SIG-M5 treated with dmso at 0.1 percent for 504 hours (cell line): Measurements from ENCODE around the gene KAT6B.
"Not testable (repeated sequence)": the region's sequence is repeated elsewhere in the genome, so short reads cannot be mapped to it uniquely, and the experiment has no call there.

ENCODE experiments used
- DNase-seq: peaks from one replicate; lab custom pipeline; 2025; ENCODE audit not compliant: unreplicated experiment; lab: John Stamatoyannopoulos, UW

KAT6B gene

GRCh38 chr10:74856940-74857339 lies 30.5 kb downstream of the KAT6B start:
- DNase-seq: no peak

GRCh38 chr10:74857586-74857985 lies 31.2 kb downstream of the KAT6B start:
- DNase-seq: no peak

GRCh38 chr10:74859546-74859945 lies 33.1 kb downstream of the KAT6B start:
- DNase-seq: no peak

DNA sequence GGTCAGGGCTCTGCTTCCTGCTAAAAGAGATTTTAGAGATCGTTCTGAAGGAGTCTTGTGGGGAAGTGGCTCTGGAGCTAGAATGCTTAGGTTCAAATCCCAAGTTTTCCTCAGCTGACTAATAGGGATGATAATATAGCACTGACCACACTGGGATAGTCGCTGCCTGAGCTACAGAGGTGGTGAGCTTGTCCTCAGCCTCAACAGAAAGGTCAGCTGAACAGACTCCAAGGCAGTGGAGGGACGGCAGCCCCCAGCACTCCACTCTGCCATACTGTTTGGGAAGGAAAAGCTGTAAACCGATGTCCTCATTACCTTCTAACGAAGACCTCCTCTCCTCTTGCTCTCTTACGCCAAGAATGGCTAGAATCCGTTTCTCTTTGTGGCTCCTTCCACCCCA lies 36.2 kb downstream of the KAT6B start:
- DNase-seq: no peak

- peak; percentile 6 for DNase-seq
Measured at GRCh38 chr10:74863551-74863950, 37.2 kb downstream of the KAT6B start.

DNA sequence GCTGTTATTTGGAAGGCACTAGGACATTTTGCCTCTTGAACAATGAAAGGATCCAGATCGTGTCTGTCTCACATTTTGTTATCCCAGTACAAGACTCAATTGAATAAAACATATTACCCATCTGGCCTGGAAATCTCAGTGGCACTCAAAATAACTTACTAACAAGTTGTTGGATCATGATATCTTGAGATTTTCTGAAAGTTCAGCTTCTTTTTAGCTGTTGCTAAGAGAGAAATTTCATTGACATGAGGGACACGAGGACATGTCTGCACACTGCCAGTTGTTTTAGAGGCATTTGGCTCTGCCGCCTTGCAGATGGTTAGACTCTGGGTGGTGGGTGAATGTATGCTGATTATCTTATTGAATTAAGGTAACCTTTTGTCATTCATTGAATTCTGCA lies 41.0 kb downstream of the KAT6B start:
- no peak for DNase-seq

DNA sequence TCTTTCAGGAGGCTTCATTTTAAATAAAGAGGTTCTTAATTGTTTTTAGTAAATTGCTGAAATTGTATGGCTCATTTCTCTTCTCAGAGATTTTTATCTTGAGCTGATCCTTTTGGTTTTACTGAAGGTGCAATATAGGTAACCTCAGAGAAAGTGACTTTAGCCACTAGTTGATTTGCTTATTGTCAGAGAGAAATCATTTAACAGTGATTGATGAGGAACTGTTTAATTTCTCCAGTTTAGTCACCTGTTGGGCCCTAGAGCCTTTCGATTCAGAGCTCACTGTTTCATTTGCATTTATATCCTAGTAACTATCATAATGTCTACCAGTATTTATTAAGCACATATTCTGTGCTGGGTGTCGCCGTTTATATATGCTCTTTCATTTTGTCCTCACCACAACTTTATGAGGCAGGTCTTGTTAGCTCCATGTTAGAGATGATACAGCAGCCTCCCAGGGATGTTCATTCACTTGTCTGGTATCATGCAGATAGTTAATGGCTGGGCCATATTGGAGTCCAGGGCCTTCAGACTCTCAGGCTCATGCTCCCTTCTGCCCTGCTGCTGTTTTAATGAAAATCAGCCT lies 42.1 kb downstream of the KAT6B start:
- DNase-seq: no peak

DNA sequence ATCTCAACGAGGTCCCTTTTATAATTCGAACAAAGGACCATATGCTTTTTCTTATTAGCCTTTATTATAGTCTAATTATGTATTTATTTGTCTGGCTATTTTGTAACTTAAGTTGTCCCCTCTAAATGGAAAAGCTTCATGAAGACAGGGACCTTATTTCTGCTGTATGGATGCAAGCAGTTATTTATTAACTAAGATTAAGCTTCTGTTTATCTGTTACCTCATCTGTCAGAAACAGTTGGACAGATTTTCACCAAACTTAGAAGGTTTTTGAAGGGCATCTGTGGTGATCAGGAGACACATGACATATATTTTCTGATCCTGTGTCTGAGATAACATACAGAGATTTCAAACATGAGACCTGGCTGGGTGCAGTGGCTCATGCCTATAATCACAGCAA lies 43.2 kb downstream of the KAT6B start:
- no peak for DNase-seq

- no peak for DNase-seq
Measured at GRCh38 chr10:74870191-74870590, 43.8 kb downstream of the KAT6B start.

DNA sequence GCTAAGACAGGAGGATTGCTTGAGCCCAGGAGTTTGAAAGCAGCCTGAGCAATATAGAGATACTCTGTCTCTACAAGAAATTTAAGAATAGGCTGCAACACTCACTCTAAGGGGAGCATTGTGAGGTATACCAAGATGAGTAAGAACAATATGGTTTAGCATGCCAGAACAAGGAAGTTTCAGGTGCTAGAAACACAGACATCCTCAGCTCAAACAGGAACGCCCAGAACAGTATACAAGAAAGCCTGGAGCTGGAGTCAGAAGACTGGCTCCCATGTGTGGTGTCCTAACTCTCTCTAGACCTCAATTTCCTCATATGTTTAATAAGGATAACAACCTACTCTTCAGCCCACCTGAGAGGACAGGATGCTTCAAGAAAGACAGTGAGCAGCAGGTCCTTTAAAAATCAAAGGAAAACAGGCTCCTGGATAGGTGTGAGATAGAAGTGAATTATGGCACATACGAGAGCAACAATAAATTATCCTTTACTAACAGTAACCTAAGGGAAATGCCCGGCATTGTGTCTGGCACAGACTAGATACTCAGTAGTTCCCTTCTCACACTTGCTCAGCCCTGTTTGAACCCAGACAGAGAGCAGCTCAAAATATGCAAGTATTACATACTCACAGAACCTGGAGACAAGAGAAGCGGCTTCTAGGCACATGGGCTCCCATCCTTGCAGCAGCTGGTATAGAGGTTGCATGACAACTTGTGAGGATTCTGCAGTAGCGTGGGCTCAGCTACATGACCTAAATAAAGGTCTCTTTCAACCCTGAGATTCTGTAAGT lies 45.4 kb downstream of the KAT6B start:
- no peak for DNase-seq

DNA sequence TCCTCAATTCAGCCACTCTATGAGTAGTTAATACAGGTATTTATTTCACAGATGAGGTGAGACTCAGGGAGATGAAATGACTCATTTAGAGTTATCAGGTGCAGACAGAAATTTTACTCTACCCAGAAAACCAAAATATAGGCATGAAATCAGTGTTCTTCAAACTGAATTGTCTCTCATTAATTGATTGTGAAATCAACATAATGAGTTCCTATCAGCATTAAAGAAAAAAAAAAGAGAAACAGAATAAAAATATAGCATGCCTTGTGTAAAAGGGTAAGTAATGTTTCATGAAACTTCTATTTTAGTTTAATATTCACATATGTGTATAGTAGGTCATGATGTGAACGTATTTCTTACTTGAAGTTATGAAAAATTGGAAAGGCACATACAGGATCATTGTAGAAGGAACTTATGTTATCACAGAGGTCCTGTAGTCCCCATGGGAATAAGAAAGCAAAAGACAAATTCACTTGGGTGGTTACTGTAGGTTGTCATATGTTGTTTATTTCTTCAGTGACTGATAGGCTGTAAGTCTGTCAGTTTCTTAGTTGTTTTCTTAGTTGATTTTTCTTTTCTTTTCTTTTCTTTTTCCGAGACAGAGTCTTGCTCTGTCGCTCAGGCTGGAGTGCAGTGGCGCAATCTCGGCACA lies 47.5 kb downstream of the KAT6B start:
- no peak for DNase-seq

DNA sequence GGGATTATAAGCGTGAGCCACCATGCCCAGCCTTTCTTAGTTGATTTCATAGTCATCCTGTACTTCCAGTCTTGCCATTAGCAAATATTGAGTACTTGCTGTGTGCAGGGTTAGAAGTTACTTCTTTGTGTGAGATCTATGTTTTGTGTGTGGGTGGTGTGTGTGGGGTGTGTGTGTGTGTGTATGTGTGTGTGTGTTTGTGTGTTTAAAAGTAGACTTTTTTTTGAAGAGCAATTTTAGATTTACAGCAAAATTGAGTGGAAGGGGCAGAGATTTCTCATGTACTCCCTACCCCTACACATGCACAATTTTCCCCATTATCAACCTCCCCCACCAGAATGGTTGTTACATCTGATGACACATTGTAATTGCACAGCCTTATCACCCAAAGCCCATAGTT lies 48.2 kb downstream of the KAT6B start:
- no peak for DNase-seq

DNA sequence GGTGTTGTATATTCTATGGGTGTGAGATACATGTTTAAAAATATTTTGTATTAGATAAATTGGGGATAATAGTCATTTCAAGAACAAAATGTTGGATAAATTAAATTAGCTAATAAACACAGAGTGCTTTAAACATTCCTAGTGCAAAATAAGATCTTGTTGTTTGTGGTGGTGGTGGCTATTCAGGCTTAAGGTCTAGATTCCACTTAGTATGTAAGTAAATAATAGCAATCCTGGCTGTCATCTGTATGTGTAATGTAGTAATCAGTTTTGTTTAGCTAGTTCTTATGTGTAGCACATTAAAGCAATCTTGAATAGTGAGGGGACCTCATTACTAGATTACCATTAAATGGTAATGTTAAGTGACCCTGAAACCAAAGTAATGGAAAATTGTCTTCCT lies 48.7 kb downstream of the KAT6B start:
- DNase-seq: no peak

GRCh38 chr10:74875966-74876365 lies 49.6 kb downstream of the KAT6B start:
- DNase-seq: peak; percentile 25

GRCh38 chr10:74877054-74877453 lies 50.7 kb downstream of the KAT6B start:
- DNase-seq: not testable (repeated sequence)

DNA sequence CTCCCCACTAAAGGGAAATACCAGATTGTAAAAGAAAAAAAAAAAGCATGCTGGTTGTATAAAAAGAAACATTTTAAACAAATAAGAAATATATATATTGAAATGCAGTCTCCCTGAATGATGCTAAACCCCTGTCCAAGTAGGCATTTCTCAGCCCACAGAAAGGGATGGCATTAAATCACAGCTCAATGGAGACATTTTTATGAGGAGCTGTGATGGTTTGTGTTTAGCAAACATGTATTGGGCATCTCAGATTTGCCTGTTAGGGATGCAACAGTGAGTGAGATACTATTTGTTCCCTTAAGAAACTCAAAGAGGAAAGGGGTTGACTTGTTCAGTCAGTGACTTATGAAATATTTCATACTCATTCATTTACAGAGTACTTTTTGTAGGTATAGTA lies 51.5 kb downstream of the KAT6B start:
- DNase-seq: no peak

- no peak for DNase-seq
Measured at GRCh38 chr10:74880041-74880440, 53.6 kb downstream of the KAT6B start.

DNA sequence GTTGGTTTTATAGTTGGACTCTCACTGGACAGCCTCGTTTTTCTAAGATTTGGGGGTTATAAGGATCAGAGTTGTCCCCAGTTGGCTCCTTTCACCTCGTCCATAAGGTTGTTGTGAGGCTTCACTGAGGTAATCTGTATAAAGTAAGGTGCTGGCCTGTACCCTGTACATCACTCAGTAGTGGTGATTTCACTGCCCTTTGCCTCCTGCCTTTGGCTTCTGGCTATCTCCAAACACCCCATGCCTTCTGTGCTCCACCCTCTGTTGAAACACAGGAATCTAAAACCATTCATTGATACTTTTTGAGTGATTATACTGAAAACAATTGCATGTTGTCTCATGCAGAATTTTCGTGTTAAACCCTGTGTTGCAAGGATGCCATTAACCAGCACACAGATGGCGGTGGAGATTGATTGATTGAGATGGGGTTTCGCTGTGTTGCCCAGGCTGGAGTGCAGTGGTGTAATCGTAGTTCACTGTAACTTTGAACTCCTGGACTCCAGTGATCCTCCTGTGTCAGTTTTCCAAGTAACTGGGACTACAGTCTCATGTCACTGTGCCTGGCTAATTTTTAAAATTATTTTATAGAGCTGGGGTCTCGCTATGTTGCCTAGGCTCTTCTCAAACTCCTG lies 55.0 kb downstream of the KAT6B start:
- DNase-seq: no peak

DNA sequence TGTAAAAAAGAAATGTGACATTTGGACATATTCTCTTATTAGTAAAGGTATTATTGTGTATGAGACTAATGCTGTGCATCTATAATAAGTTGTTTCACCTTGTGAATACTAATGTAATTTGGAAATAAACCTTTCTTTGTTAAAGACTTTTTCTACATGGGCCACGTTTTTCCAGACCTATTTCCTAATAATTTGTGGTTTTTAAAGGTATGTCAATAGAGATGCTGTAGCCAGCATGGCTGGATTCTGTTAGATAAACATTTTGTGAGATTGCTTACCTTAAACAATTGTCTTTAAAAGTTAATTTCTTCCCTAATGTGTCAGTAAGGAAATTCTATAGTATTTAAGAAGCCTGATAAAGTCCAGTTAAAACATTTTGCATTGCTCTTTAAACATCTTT lies 56.0 kb downstream of the KAT6B start:
- DNase-seq: no peak

DNA sequence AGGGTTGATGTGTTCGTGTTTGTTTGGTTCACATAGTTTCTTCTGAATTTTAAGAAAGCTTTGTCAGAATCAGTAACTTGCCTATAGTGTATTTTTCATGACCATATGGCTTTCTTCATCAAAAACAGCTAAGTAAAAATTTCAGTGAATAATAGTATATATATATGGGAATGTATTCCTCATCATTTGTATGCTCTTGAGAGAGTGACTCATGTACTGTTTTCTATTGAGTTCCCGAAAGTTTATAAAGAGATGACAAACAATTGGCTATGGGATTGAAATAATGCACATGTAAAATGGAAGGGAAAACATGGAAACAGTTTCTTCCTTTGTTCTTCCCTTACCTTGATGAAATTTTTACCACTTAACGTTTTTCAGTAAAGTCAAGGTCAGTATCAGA lies 56.4 kb downstream of the KAT6B start:
- DNase-seq: no peak

DNA sequence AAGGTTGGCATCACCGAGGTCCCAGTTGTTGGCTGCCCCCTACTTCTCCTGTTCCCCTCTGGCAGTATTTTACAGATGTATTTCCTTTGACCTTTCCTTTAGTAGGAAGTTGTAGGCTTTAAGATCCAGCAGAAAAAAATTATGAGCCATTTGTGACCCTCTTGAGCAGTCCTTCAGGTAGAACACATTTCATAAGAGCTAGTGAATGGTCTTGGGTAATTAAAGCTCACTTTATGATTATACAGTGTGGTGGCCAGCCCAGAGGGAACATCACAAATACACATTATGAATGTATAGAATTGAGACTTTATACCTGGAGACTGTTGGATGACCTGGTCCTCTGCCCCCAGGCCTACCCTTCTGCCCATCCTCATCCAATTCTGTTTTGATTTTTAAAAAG lies 57.0 kb downstream of the KAT6B start:
- DNase-seq: no peak
